GM20431 (cell line): ENCODE data around the gene KCNRG.

Source experiments
- in situ Hi-C: fragments of 300-500 bp; cut with MseI, MboI; formaldehyde crosslinking; loops from one replicate; pipeline ENCODE4 v1.15.0; 2020; ENCODE audit warnings: low sequenced_read_pairs; ENCODE audit not compliant: unreplicated experiment

The KCNRG gene

GRCh38 chr13:50069261-50069660, 54.0 kb downstream of the KCNRG start:
- in situ Hi-C loops, result no loop called here

- in situ Hi-C loops, result no loop called here
Measured at GRCh38 chr13:50070186-50070585, 54.9 kb downstream of the KCNRG start.
